IMR-90 (cell line): ENCODE data around the gene IFT57. TPM values are rescaled to one million over a fixed set of nuclear protein-coding genes. Genes with fewer than 3 reads are reported as not detected.
A peak's percentile ranks its signal among the peaks of the same experiment; 100 is the strongest.

Source experiments
- ATAC-seq: fragments of 200-7000 bp; cut with Tn5 transposase; 2 replicates; pipeline ENCODE4 v1.9.1; 2020; ENCODE audit warnings: low read depth, mild to moderate bottlenecking, moderate library complexity
- BruUV-seq: library from RNA; stranded (reverse); fragments of 400-500 nt; replicated peaks from 2 replicates; lab custom pipeline; 2021; lab: Mats Ljungman, UMichigan
- CTCF ChIA-PET: fragments of 300-600 bp; formaldehyde crosslinking; extraction: SDS; loops from one replicate; lab custom pipeline; 2021; ENCODE audit warnings: antibody characterized with exemption; lab: Yijun Ruan, JAX
- POLR2A ChIA-PET: fragments of 300-600 bp; sonication (Branson Sonifier 250); formaldehyde crosslinking; loops from one replicate; lab custom pipeline; 2022; ENCODE audit warnings: antibody characterized with exemption; ENCODE audit not compliant: unreplicated experiment; lab: Charles Lee
- DNase-seq: peaks from one replicate; pipeline ENCODE4 v3.0.0; 2013
- H2AFZ ChIP-seq: replicated peaks from 2 replicates; pipeline ENCODE3; 2013; ENCODE audit warnings: low read length, mild to moderate bottlenecking; ENCODE audit not compliant: poor library complexity
- H2AK5ac ChIP-seq: 2 replicates; pipeline ENCODE4 v1.6.1; 2013; ENCODE audit warnings: low read depth, low read length, inconsistent platforms
- H2AK9ac ChIP-seq: replicated peaks from 2 replicates; pipeline ENCODE3; 2013; ENCODE audit warnings: mild to moderate bottlenecking, low read depth, low read length, moderate library complexity; ENCODE audit not compliant: poor library complexity
- H2BK120ac ChIP-seq: 2 replicates; pipeline ENCODE4 v1.6.1; 2013; ENCODE audit warnings: low read depth, low read length, inconsistent platforms
- H2BK15ac ChIP-seq: 3 replicates; pipeline ENCODE4 v1.6.1; 2013; ENCODE audit warnings: low read depth, low read length, inconsistent platforms
- H2BK20ac ChIP-seq: 2 replicates; pipeline ENCODE4 v1.6.1; 2013; ENCODE audit warnings: low read depth, mild to moderate bottlenecking, inconsistent platforms, low read length, moderate library complexity
- H2BK5ac ChIP-seq: 2 replicates; pipeline ENCODE4 v1.6.1; 2013; ENCODE audit warnings: mild to moderate bottlenecking, low read depth, low read length, inconsistent platforms; ENCODE audit not compliant: poor library complexity, severe bottlenecking
- H3K14ac ChIP-seq: replicated peaks from 2 replicates; pipeline ENCODE4 v1.6.1; 2013; ENCODE audit warnings: low read depth, low read length, inconsistent platforms
- H3K18ac ChIP-seq: 2 replicates; pipeline ENCODE4 v1.6.1; 2013; ENCODE audit warnings: low read depth, low read length, control low read depth
- H3K23ac ChIP-seq: 2 replicates; pipeline ENCODE4 v1.6.1; 2013; ENCODE audit warnings: low read depth, low read length, inconsistent platforms
- H3K27ac ChIP-seq: 2 replicates; pipeline ENCODE4 v1.5.1; 2013; ENCODE audit warnings: mild to moderate bottlenecking, control low read depth, low read length; ENCODE audit not compliant: insufficient read depth
- H3K27me3 ChIP-seq: 2 replicates; pipeline ENCODE4 v1.6.1; 2013; ENCODE audit warnings: low read length; ENCODE audit not compliant: control insufficient read depth, insufficient read depth
- H3K36me3 ChIP-seq: 2 replicates; pipeline ENCODE4 v1.6.1; 2013; ENCODE audit warnings: low read length, mixed read lengths; ENCODE audit not compliant: control insufficient read depth, insufficient read depth
- H3K4ac ChIP-seq: 2 replicates; pipeline ENCODE4 v1.6.1; 2013; ENCODE audit warnings: low read depth, low read length, inconsistent platforms
- H3K4me1 ChIP-seq: 2 replicates; pipeline ENCODE4 v1.6.1; 2013; ENCODE audit warnings: low read length, mixed read lengths; ENCODE audit not compliant: control insufficient read depth, insufficient read depth
- H3K4me2 ChIP-seq: 2 replicates; pipeline ENCODE4 v1.6.1; 2013; ENCODE audit warnings: low read depth, mild to moderate bottlenecking, control low read depth, low read length, moderate library complexity
- H3K4me3 ChIP-seq: 2 replicates; pipeline ENCODE4 v1.5.1; 2013; ENCODE audit warnings: low read depth, mild to moderate bottlenecking, control low read depth, low read length, moderate library complexity; ENCODE audit not compliant: insufficient read depth
- H3K56ac ChIP-seq: 2 replicates; pipeline ENCODE4 v1.6.1; 2013; ENCODE audit warnings: low read length, inconsistent platforms; ENCODE audit not compliant: insufficient read depth; ENCODE audit errors: extremely low read depth
- H3K79me1 ChIP-seq, 2 experiments: 2 replicates each; pipeline ENCODE4 v1.6.1; 2013; ENCODE audit warnings: low read length in 2 of 2, inconsistent platforms in 1 of 2, low read depth in 1 of 2
- H3K9ac ChIP-seq: 2 replicates; pipeline ENCODE4 v1.6.1; 2013; ENCODE audit warnings: low read depth, low read length, control low read depth
- H3K9me1 ChIP-seq: 2 replicates; pipeline ENCODE4 v1.6.1; 2013; ENCODE audit warnings: low read length, inconsistent platforms; ENCODE audit not compliant: insufficient read depth
- H3K9me3 ChIP-seq: 2 replicates; pipeline ENCODE4 v1.6.1; 2013; ENCODE audit warnings: low read length; ENCODE audit not compliant: control insufficient read depth, insufficient read depth
- H4K20me1 ChIP-seq: 2 replicates; pipeline ENCODE4 v1.6.1; 2013; ENCODE audit warnings: low read length, inconsistent platforms; ENCODE audit not compliant: insufficient read depth
- H4K5ac ChIP-seq: 2 replicates; pipeline ENCODE4 v1.6.1; 2013; ENCODE audit warnings: mild to moderate bottlenecking, low read depth, low read length, control low read depth
- H4K8ac ChIP-seq, 2 experiments: 2 replicates each; pipeline ENCODE4 v1.6.1; 2013; ENCODE audit warnings: low read depth in 2 of 2, low read length in 2 of 2, control low read depth in 1 of 2, inconsistent platforms in 1 of 2
- H4K91ac ChIP-seq: 2 replicates; pipeline ENCODE4 v1.6.1; 2013; ENCODE audit warnings: low read depth, low read length, inconsistent platforms; ENCODE audit not compliant: insufficient read depth
- BHLHE40 ChIP-seq: fragments of 150-350 bp; IDR thresholded peaks from 2 replicates; pipeline ENCODE4 v1.6.1; 2016; ENCODE audit warnings: mild to moderate bottlenecking, low read depth, low read length
- MAFK ChIP-seq: IDR thresholded peaks from 2 replicates; pipeline ENCODE4 v1.6.1; 2012; ENCODE audit warnings: low read depth, low read length, improper control_type of control experiment
- RFX5 ChIP-seq: IDR thresholded peaks from 2 replicates; pipeline ENCODE4 v1.8.0; 2012; ENCODE audit warnings: low read depth, mild to moderate bottlenecking, low read length, moderate library complexity
- WGBS, 2 experiments: methylation state at CpG; one replicate each; pipeline versions ENCODE4 v1.1.5 to v1.1.7; 2013; ENCODE audit warnings: missing lambda C conversion rate in 2 of 2; ENCODE audit not compliant: insufficient read length in 1 of 2; ENCODE audit errors: extremely low coverage in 2 of 2; 5-methylcytosine and 5-hydroxymethylcytosine counted together
- dilution Hi-C: fragments of 300-500 bp; cut with HindIII; formaldehyde crosslinking; loops from one replicate; pipeline ENCODE4 v1.14.3; 2018; ENCODE audit warnings: low sequenced_read_pairs; ENCODE audit not compliant: unreplicated experiment
- in situ Hi-C: fragments of 300-500 bp; cut with MboI; formaldehyde crosslinking; loops from 3 replicates; pipeline ENCODE4 v1.14.3; 2019; ENCODE audit warnings: low sequenced_read_pairs, inconsistent platforms, mixed read lengths
- intact Hi-C: fragments of 100-400 bp; cut with micrococcal nuclease; formaldehyde crosslinking; loops from 2 replicates; pipeline ENCODE4 v1.10.0; 2022
- polyA plus RNA-seq, 3 experiments: library from polyadenylated mRNA; depleted of rRNA; stranded (reverse); fragments of >200 nt; gene quantifications; 2 replicates each; pipeline ENCODE4 v1.2.3, GENCODE V29; 2012; ENCODE audit warnings: low replicate concordance in 1 of 3
- total RNA-seq: library from RNA; depleted of rRNA; stranded (reverse); fragments of >200 nt; gene quantifications from 2 replicates; pipeline ENCODE4 v1.2.3, GENCODE V29; 2012

Gene IFT57
- total and polyA plus RNA-seq, 2 of the 4 experiments (the other 2 are of a cell fraction) = 30.0 to 35.3 TPM

DNA sequence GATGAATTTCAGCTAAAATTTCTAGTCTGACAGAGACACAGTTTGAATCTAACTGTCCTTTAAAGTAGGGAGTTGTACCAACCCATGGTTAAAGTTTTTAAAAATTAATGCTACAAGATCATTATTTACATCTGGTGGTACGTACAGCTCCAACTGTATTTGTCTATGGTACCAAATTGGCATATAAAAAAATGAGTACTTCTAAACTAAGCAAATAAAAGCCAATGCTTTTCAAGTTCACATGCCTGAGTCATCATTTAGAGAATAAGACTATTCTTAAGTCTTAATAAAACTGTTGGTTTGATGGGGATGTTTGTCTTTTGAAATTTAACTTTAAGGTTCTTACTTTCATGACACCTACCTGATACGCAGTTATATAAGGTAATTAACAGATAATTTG lies 21.0 kb upstream of the IFT57 start:
- H2BK120ac ChIP-seq = no peak overlapping the region
- no peak overlapping the region for H3K9ac ChIP-seq
- H4K20me1 ChIP-seq = no peaks in the 10 kb centered on the region
- H3K27me3 ChIP-seq = no peaks in the 10 kb centered on the region
- dilution Hi-C loops = no loop called here
- no peak overlapping the region for H4K8ac ChIP-seq
- no peak overlapping the region for H2AK5ac ChIP-seq
- in situ Hi-C loops = no loop called here
- H3K4me2 ChIP-seq = no peak overlapping the region
- WGBS, 2 experiments = no CpG with 5 or more reads among the region's 2 CpGs
- H3K14ac ChIP-seq = no peak overlapping the region
- H2BK5ac ChIP-seq = no peak overlapping the region
- intact Hi-C loops = no loop called here
- no peak overlapping the region for H3K18ac ChIP-seq
- H2BK20ac ChIP-seq = no peak overlapping the region
- H2AK9ac ChIP-seq = no peak overlapping the region
- DNase-seq (no peak), ATAC-seq (no peak)
- H3K4me3 ChIP-seq = no peak overlapping the region
- H3K9me3 ChIP-seq = no peaks in the 10 kb centered on the region
- H3K79me1 ChIP-seq = no peaks in the 10 kb centered on the region
- no peak overlapping the region for H4K91ac ChIP-seq
- CTCF ChIA-PET = no interaction called here
- POLR2A ChIA-PET = interaction anchor here (0.6 kb wide), 1 partner anchor 567 kb away, joined by 6 read pairs; no protein-coding TSS in a partner anchor
- BruUV-seq = no TSS peak
- no peaks in the 10 kb centered on the region for H3K9me1 ChIP-seq
- H2BK15ac ChIP-seq = no peak overlapping the region
- no peaks in the 10 kb centered on the region for H3K36me3 ChIP-seq
- H2AFZ ChIP-seq = no peak overlapping the region
- H3K23ac ChIP-seq = no peak overlapping the region
- no peak overlapping the region for H3K4ac ChIP-seq
- H3K56ac ChIP-seq = no peak overlapping the region
- TF ChIP-seq MAFK (0 out of 2 replicates have a peak, but pooled peaks have one; percentile 8), RFX5 (no peak), BHLHE40 (no peak)
- no peaks in the 10 kb centered on the region for H3K4me1 ChIP-seq
- H4K5ac ChIP-seq = no peak overlapping the region
- no peak overlapping the region for H3K27ac ChIP-seq
